Fibroblast of peridontal ligament (primary cell): ENCODE data around the gene IL31RA.
"Not testable (repeated sequence)": the region's sequence is repeated elsewhere in the genome, so short reads cannot be mapped to it uniquely, and the experiment has no call there.

ENCODE experiments used
- DNase-seq: peaks from one replicate; pipeline ENCODE4 v3.0.0-alpha.2; 2010; ENCODE audit errors: extremely low read depth

The IL31RA gene

DNA sequence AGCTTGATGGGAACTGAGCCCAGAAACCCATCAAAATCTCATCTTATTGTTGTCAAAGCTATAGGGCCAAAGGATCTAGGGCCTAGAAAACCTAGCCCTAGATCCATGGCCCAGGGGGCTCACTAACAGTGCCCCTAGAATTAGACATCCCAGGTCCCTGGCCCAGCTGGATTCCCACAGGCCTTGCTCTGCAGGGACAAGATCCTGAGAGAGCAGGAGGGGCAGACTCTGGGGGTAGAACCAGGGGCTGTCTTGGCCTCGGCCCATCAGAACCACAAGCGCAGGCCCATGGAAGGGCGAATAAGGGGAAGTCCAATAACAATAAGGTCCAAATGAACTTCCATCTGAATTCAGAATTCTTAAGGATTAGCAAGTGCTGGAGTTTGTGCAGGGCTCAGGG, 74.0 kb downstream of the IL31RA start:
- no peak for DNase-seq

- no peak for DNase-seq
Measured at GRCh38 chr5:55925712-55926111, 74.6 kb downstream of the IL31RA start.

DNA sequence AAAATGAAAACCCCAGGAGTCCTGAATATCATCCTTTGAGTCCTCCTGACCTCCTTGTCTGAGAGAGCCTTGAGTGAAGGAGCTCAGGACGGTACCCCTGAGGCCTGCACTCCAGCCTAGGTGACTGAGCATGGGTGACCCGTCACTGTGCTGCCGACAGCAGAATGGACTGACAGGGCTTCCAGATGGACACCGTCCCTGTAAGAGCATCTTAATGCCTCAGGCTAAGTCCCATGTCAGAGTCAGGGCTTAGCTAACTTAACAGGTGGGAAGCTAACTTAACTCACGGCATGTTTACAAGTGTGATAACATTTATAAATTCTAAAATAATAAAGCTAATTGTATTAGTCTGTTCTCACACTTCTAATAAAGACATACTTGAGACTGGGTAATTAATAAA, 75.3 kb downstream of the IL31RA start:
- no peak for DNase-seq

DNA sequence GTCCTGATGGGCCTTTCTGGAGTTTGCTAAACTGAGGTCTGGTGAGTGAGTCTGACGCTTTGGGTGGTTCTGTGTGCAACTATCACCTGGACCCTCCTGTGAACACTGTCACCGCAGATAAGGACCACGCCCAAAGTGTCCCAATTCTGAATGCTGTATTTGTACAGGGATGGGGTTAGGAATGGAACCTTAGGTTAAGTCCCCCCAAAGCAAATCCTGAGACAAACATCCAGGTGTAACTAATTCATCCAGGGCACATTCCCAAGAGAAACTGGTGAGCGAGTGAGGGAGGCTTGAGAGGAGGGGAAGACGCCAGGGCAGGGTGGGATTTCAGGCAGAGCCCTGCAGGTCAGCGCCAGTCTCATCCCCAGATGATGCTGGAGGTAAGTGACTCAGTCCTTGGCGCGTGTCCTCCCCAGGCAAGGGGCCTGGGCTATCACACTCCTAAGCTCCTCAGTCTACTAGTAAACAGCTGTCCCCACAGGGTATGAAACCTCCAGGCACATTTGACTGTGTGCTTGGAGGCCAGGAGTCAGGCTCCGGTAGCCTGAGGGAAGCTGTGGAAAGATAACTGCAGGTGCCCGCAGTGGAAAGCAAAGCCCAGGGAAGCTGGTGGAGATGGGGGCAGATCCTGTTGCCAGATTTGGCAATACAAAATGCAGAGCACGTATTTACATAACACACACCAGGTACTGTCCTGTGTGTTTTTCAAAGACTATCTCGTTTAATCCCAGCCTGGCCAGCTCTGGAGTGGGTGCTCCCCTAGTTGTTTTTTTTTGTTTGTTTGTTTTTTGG, 76.9 kb downstream of the IL31RA start:
- DNase-seq: no peak

DNA sequence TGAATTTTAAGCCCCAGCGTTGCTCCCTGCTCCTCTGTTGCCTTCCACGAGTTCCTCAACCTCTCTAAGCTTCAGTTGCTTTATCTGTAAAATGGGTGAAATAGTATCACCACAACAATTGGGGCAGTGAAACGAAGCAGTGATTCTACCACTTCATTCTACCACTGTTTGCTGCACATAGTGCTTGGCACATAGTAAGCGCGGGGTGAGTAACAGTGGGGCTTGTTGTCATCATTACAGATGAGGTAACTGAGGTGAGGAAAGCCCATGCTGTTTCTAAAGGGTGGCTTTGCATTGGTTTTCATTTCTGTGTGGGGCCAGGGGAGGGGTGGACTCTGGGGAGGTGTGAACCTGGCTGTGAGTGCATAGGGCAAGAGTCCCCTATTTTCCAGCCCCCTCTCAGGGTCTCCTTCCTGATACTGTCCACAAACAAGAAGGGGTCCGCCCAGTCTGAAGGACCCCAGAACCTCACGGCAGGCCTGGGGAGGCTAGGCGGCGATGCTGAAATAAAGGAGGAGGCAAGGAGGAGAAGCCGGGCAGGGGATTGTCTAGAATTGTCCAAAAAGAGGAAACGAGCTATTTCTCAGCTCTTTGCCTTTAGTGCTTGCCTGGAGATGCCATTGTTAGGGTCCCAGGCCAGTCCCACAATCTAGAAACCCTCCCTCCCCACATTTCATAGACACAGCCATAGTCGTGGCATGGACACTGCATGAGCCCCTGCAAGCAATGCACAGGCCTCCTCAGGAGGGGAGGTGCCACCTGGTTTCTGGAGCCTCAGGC, 78.1 kb downstream of the IL31RA start:
- DNase-seq: no peak

- peak; percentile 35 for DNase-seq
Measured at GRCh38 chr5:55932700-55933099, 81.5 kb downstream of the IL31RA start.

GRCh38 chr5:55933377-55934114, 82.4 kb downstream of the IL31RA start:
- no peak for DNase-seq

DNA sequence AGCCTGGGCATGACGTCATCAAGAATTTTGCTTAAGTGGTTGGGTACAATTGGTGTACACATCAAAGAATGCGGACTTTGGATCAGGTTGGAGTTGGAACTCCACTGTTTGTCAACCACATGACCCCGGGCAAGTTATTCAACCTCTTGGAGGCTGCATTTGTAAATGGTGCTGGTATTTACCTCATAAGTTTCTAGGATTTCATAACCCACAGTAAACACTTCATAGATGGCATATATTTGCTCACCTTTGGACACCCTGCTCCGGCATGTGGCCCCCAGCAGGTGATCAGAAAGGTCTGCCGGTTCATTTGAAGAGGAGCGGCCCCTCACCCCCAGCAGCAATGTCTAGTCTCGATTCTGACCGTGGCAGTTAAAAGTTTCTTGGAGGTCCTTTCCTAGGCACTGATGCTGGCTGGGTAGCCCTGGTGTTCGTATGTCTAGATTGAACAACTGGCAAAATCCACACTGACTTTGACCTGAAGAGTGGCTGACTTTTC, 83.0 kb downstream of the IL31RA start:
- no peak for DNase-seq

DNA sequence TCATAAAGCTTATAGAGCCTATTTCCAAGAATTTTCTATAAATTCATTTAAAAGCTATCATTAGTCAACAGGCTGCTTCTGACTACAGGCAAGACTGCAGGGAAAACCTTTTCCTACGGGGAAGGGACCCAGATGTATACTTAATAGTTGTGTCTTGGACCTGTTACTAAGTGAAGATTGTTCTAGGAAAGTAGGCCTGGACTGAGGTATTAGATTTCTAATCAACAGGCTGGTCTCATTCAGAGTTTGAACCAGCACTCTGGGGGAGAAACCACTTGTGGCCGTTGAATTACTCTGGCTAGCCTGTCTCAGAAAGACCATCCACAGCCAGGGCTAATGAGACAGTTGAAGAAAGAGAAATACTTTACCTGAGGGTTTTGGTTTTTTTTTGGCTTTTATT, 83.6 kb downstream of the IL31RA start:
- no peak for DNase-seq

DNA sequence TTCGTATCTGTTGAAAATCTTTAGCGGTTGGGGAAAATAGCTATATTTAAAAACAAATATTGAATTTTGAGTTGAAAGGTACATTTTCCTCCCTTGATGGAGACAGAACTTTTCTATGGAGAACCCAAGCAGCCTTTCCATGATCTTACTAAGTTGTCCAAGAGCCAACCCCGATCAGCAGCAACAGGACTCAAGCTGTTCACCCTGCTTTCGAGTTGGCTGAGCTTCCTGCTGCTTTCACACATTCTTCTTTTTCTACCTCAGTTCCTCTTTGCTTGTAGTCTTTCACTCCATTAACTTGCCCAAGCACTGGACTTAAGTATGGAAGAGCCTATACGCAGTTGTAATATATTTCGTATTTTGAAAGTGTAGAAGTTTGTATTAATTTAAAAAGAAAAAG, 84.2 kb downstream of the IL31RA start:
- DNase-seq: no peak

- DNase-seq: peak; percentile 90
Measured at GRCh38 chr5:55936100-55936693, 85.0 kb downstream of the IL31RA start.

DNA sequence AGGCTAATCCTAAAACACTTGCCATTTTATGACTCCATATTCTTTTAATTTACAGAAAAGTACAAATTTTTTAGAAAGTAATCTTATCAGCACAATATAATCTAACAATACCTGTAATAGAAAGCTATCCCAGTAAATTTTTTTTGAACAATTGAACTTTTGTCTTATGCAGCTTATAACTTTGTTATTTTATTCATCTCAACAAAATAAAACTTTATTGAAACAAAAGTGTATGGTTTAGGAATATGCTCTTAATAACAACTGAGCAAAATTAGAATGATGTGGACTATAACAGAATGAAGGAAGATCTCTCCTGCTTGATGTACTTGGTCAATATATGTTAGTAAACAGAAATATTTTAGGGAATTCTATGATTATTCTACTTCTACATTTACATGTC, 86.4 kb downstream of the IL31RA start:
- not testable (repeated sequence) for DNase-seq

GRCh38 chr5:55941154-55941553, 90.0 kb downstream of the IL31RA start:
- DNase-seq: not testable (repeated sequence)

DNA sequence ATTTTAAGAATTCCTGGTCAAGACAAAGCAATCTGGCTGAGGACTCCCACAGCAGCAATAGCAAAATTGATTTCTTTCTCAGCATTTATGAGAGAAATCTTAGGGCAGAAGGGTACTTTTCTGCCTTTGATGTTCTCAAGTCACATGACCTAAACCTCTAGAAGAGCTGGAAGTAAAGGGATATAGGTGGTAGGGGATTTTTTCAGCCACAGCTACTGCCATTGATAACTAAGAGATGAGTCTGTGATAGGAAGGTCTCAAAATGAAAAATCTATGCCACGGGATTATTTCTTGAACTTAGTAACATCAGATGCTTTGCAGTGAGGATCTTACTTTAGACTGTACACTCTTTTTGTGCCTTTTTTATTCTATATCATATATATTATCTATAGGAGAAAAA, 108.1 kb downstream of the IL31RA start:
- no peak for DNase-seq

DNA sequence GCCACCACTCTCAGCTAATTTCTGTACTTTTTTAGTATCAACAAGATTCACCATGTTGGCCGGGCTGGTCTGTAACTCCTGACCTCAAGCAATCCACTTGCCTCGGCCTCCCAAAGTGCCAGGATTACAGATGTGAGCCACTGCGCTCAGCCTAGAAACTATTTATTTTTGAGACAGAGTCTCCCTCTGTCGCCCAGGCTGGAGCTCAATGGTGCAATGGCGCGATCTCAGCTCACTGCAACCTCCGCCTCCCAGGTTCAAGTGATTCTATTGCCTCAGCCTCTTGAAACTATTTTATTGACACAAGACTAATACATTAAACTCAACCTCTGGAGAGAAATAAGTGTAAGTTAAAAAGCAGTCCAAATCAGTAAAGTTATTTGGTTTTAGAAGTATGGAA, 109.6 kb downstream of the IL31RA start:
- DNase-seq: no peak

DNA sequence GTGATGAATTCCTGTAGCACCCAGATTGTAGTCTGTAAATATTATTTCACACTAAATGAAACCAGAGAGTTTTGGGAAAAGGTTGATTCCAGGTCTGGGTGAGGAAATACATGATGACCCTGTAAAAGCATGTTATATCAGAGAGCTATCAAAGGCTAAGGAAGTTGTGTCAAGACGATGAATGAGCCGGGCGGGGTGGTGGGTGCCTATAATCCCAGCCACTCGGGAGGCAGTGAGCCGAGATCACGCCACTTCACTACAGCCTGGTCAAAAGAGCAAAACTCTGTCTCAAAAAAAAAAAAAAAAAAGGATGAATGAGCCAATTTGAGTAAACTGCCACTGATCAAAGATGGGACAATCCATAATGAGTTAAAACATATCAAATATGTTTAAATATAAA, 114.4 kb downstream of the IL31RA start:
- no peak for DNase-seq

GRCh38 chr5:55966284-55966683, 115.1 kb downstream of the IL31RA start:
- DNase-seq: no peak

GRCh38 chr5:55969956-55970355, 118.8 kb downstream of the IL31RA start:
- peak; percentile 40 for DNase-seq
